K562 (cell line): ENCODE data around the gene SPEM2. TPM values are rescaled to one million over a fixed set of nuclear protein-coding genes. Genes with fewer than 3 reads are reported as not detected.

Source experiments
- ATAC-seq: fragments of 200-7000 bp; cut with Tn5 transposase; 3 replicates; pipeline ENCODE4 v1.9.1; 2020; ENCODE audit warnings: moderate library complexity
- BruUV-seq: library from RNA; stranded (reverse); fragments of 400-500 nt; replicated peaks from 2 replicates; lab custom pipeline; 2021; lab: Mats Ljungman, UMichigan
- CTCF ChIA-PET: fragments of 300-600 bp; formaldehyde crosslinking; extraction: SDS; loops from one replicate; lab custom pipeline; 2021; ENCODE audit warnings: low intra/inter-chr PET ratio; lab: Yijun Ruan, JAX
- POLR2A ChIA-PET: fragments of 300-600, 350-650 bp; sonication (Branson Sonifier 250); formaldehyde crosslinking; extraction: SDS; loops from one replicate; lab custom pipeline; 2021; ENCODE audit warnings: antibody characterized with exemption, inconsistent platforms; lab: Yijun Ruan, JAX
- DNase-seq, 4 experiments: peaks; one replicate each; pipeline versions ENCODE4 v3.0.0 to v3.0.0-alpha.2; 2011 to 2018; ENCODE audit warnings: low spot score in 3 of 4, mixed read lengths in 3 of 4; ENCODE audit errors: extremely low read depth in 1 of 4
- FAIRE-seq: peaks from 2 replicates; lab custom pipeline; 2011; peaks lifted over from hg19 to GRCh38; lab: Jason Lieb, UNC
- H2AFZ ChIP-seq: 2 replicates; pipeline ENCODE4 v1.6.0; 2011; ENCODE audit warnings: low read depth, low read length, control low read depth, inconsistent platforms
- H3K27ac ChIP-seq: fragments of 200-600 bp; 3 replicates; pipeline ENCODE4 v1.8.0; 2011; ENCODE audit warnings: low read depth, mild to moderate bottlenecking, control low read depth, inconsistent platforms, low read length, moderate library complexity, mixed read lengths; ENCODE audit errors: extremely low read depth
- H3K27me3 ChIP-seq, 2 experiments: fragments of 300-600 bp in 1 of 2; 2 replicates in 1 of 2; 3 replicates in 1 of 2; pipeline versions ENCODE4 v1.6.0 to v1.8.0; 2011; ENCODE audit warnings: inconsistent platforms in 2 of 2, low read length in 2 of 2, mild to moderate bottlenecking in 1 of 2, mixed read lengths in 1 of 2, moderate library complexity in 1 of 2; ENCODE audit not compliant: control insufficient read depth in 2 of 2, insufficient read depth in 2 of 2
- H3K36me3 ChIP-seq: fragments of 300-600 bp; 3 replicates; pipeline ENCODE4 v1.8.0; 2011; ENCODE audit warnings: mild to moderate bottlenecking, low read length, inconsistent platforms; ENCODE audit not compliant: control insufficient read depth, insufficient read depth
- H3K4me1 ChIP-seq, 2 experiments: fragments of 200-600 bp in 1 of 2; replicated peaks in 1 of 2; 2 replicates in 1 of 2; 3 replicates in 1 of 2; pipeline versions ENCODE4 v1.5.1 to v1.8.0; 2011; ENCODE audit warnings: inconsistent platforms in 2 of 2, low read length in 2 of 2, mild to moderate bottlenecking in 1 of 2, mixed read lengths in 1 of 2, moderate library complexity in 1 of 2; ENCODE audit not compliant: control insufficient read depth in 2 of 2, insufficient read depth in 2 of 2
- H3K4me2 ChIP-seq: 2 replicates; pipeline ENCODE4 v1.6.1; 2011; ENCODE audit warnings: low read length, control low read depth, inconsistent platforms, mixed read lengths; ENCODE audit not compliant: insufficient read depth
- H3K4me3 ChIP-seq: fragments of 200-600 bp; sonication (generic), shearing (Covaris generic); 2 replicates; pipeline ENCODE4 v1.5.1; 2016; ENCODE audit warnings: control low read depth, inconsistent platforms
- H3K79me2 ChIP-seq: fragments of 200-600 bp; 3 replicates; pipeline ENCODE4 v1.8.0; 2011; ENCODE audit warnings: low read length, inconsistent platforms; ENCODE audit not compliant: control insufficient read depth, insufficient read depth
- H3K9ac ChIP-seq, 2 experiments: 2 replicates each; pipeline versions ENCODE4 v1.6.0 to v1.6.1; 2011; ENCODE audit warnings: low read depth in 2 of 2, low read length in 2 of 2, control low read depth in 1 of 2, inconsistent platforms in 1 of 2, mild to moderate bottlenecking in 1 of 2, mixed read lengths in 1 of 2; ENCODE audit not compliant: insufficient read depth in 1 of 2
- H3K9me1 ChIP-seq: one replicate; pipeline ENCODE4 v1.6.0; 2011; ENCODE audit warnings: inconsistent platforms, mild to moderate bottlenecking, low read length, moderate library complexity; ENCODE audit not compliant: control insufficient read depth, insufficient read depth
- H3K9me3 ChIP-seq: replicated peaks from 2 replicates; pipeline ENCODE4 v1.5.1; 2011; ENCODE audit warnings: low read depth, low read length, inconsistent platforms; ENCODE audit not compliant: control insufficient read depth, insufficient read depth
- H4K20me1 ChIP-seq: replicated peaks from 2 replicates; pipeline ENCODE4 v1.6.1; 2011; ENCODE audit warnings: low read length, inconsistent platforms, mixed read lengths; ENCODE audit not compliant: control insufficient read depth, insufficient read depth
- BRCA1 ChIP-seq, 2 experiments: fragments of 450-650 bp in 1 of 2; sonication (generic) in 1 of 2; formaldehyde crosslinking in 1 of 2; IDR thresholded peaks; 2 replicates each; pipeline versions ENCODE4 v1.5.0 to v1.6.1; 2017 to 2020; ENCODE audit warnings: mild to moderate bottlenecking in 1 of 2, missing genetic modification reagents in 1 of 2
- BRF2 ChIP-seq: IDR thresholded peaks from 3 replicates; pipeline ENCODE4 v1.6.1; 2011; ENCODE audit warnings: borderline replicate concordance, mild to moderate bottlenecking; ENCODE audit not compliant: insufficient read length, insufficient read depth
- CBFA2T2 ChIP-seq: fragments of 450-650 bp; conservative IDR thresholded peaks from 2 replicates; pipeline ENCODE4 v1.6.1; 2017; ENCODE audit warnings: mild to moderate bottlenecking
- CBX3 ChIP-seq, 2 experiments: IDR thresholded peaks; 1 replicate in 1 of 2; 2 replicates in 1 of 2; pipeline ENCODE4 v1.6.1; 2012; ENCODE audit warnings: inconsistent platforms in 2 of 2, low read length in 2 of 2, borderline replicate concordance in 1 of 2, control low read depth in 1 of 2
- DNMT1 ChIP-seq: fragments of 450-650 bp; IDR thresholded peaks from 2 replicates; pipeline ENCODE4 v1.6.1; 2016; ENCODE audit warnings: antibody characterized with exemption, mild to moderate bottlenecking
- ELF4 ChIP-seq: fragments of 450-650 bp; formaldehyde crosslinking; IDR thresholded peaks from 2 replicates; pipeline ENCODE4 v1.4.0; 2022; ENCODE audit warnings: missing genetic modification characterization
- GATAD2A ChIP-seq: fragments of 450-650 bp; IDR thresholded peaks from 2 replicates; pipeline ENCODE4 v1.6.1; 2017
- HDAC3 ChIP-seq: fragments of 450-650 bp; IDR thresholded peaks from 2 replicates; pipeline ENCODE4 v1.6.1; 2018; ENCODE audit warnings: borderline replicate concordance, mild to moderate bottlenecking, moderate library complexity; ENCODE audit not compliant: partially characterized antibody
- HMG20B ChIP-seq: fragments of 250-450 bp; sonication (Bioruptor Pico); IDR thresholded peaks from 2 replicates; pipeline ENCODE4 v1.5.0; 2021; ENCODE audit warnings: mild to moderate bottlenecking
- NRF1 ChIP-seq, 2 experiments: fragments of 450-650 bp; IDR thresholded peaks in 1 of 2; conservative IDR thresholded peaks in 1 of 2; 2 replicates each; pipeline ENCODE4 v1.6.1; 2014; ENCODE audit warnings: mild to moderate bottlenecking in 2 of 2
- PRDM10 ChIP-seq: fragments of 450-650 bp; IDR thresholded peaks from 2 replicates; pipeline ENCODE4 v1.6.1; 2018; ENCODE audit not compliant: partially characterized antibody
- RFX1 ChIP-seq: fragments of 450-650 bp; IDR thresholded peaks from 2 replicates; pipeline ENCODE4 v1.6.1; 2016; ENCODE audit warnings: mild to moderate bottlenecking, moderate library complexity
- ZNF140 ChIP-seq: fragments of 250-450 bp; sonication (Bioruptor Pico); IDR thresholded peaks from 2 replicates; pipeline ENCODE4 v1.8.0; 2021; ENCODE audit warnings: moderate library complexity, mild to moderate bottlenecking, inconsistent platforms
- ZNF668 ChIP-seq: fragments of 250-450 bp; sonication (Bioruptor Pico); IDR thresholded peaks from 2 replicates; pipeline ENCODE4 v1.8.0; 2022; ENCODE audit warnings: mild to moderate bottlenecking, inconsistent platforms
- ZNF766 ChIP-seq: fragments of 200-800 bp; sonication (Bioruptor generic); conservative IDR thresholded peaks from 2 replicates; pipeline ENCODE4 v1.6.1; 2016; ENCODE audit warnings: missing genetic modification characterization, missing compliant biosample characterization
- WGBS: fragments of 100-300 bp; shearing (Covaris generic); methylation state at CpG from one replicate; pipeline ENCODE4 v1.1.6; 2016; ENCODE audit warnings: low coverage, mixed read lengths; ENCODE audit not compliant: insufficient coverage; ENCODE audit errors: missing lambda C conversion rate; 5-methylcytosine and 5-hydroxymethylcytosine counted together
- in situ Hi-C: fragments of 300-500 bp; cut with MboI; formaldehyde crosslinking; loops from 4 replicates; pipeline ENCODE4 v1.15.0; 2018; ENCODE audit warnings: inconsistent platforms, mixed read lengths
- intact Hi-C: fragments of 100-400 bp; cut with micrococcal nuclease; formaldehyde crosslinking; loops from 2 replicates; pipeline ENCODE4 v1.14.2; 2022
- polyA plus RNA-seq, 8 experiments: library from polyadenylated mRNA; depleted of rRNA in 4 of 8; stranded (reverse) in 5 of 8; unstranded in 3 of 8; fragments of >200 nt; fragmentation: Nextera tagmentation in 2 of 8; fragmentation: Illumina TruSeq in 1 of 8; extraction: Ambion mirVana in 2 of 8; extraction: Trizol in 1 of 8; gene quantifications; 2 replicates each; pipeline versions ENCODE4 v1.2.1 to v1.2.3, GENCODE V29; 2011 to 2014; ENCODE audit warnings: inconsistent platforms in 1 of 8, missing spikeins in 1 of 8
- total RNA-seq, 7 experiments: library from RNA; depleted of rRNA in 6 of 7; stranded (reverse); fragments of >200 nt in 6 of 7; fragmentation: Illumina TruSeq in 2 of 7; extraction: Trizol in 2 of 7; gene quantifications; 2 replicates each; pipeline versions ENCODE4 v1.2.1 to v1.2.3, GENCODE V29; 2011 to 2021; ENCODE audit warnings: low replicate concordance in 1 of 7

The SPEM2 gene
- total and polyA plus RNA-seq, 9 of the 15 experiments (the other 6 are each of a cell fraction or from before 2014, with no cell fraction given): not detected

- no peaks in the 10 kb centered on the region for H3K9me3 ChIP-seq
- no peak overlapping the region for H2AFZ ChIP-seq
- BruUV-seq: no TSS peak
- no peak overlapping the region for H3K4me2 ChIP-seq
- H3K4me1 ChIP-seq: peaks cover 0 to 13% of the 10 kb centered on the region in 2 experiments; a peak in 2 of 5 replicates
- H3K27me3 ChIP-seq: no peaks in the 10 kb centered on the region
- ATAC-seq: no peak
- WGBS: 54% methylated on average over 10 of the region's 25 CpGs
- intact Hi-C loops: no loop called here
- POLR2A ChIA-PET: interaction anchor here (0.7 kb wide), 1 partner anchor 74 kb away, joined by 3 read pairs; no protein-coding TSS in a partner anchor
- no peaks in the 10 kb centered on the region for H3K79me2 ChIP-seq
- FAIRE-seq: no peak
- CTCF ChIA-PET: no interaction called here
- H3K36me3 ChIP-seq: 0 out of 3 replicates have a peak, but pooled peaks cover 3% of the 10 kb centered on the region
- H3K4me3 ChIP-seq: no peak overlapping the region
- no peaks in the 10 kb centered on the region for H3K9me1 ChIP-seq
- H3K9ac ChIP-seq: no peak overlapping the region; a peak in 1 of 4 replicates
- H3K27ac ChIP-seq: no peak overlapping the region
- H4K20me1 ChIP-seq: no peaks in the 10 kb centered on the region
- in situ Hi-C loops: no loop called here
- no peak for DNase-seq
- TF ChIP-seq ELF4 (CRISPR knock-in tag) (no peak), HMG20B (CRISPR knock-in tag) (no peak), PRDM10 (peak; percentile 42), BRCA1 (IDR thresholded peaks at IDR 0.05) (no peak), BRCA1 (CRISPR knock-in tag; IDR thresholded peaks at IDR 0.05) (no peak), HDAC3 (no peak), BRF2 (no peak), ZNF668 (CRISPR knock-in tag) (no peak), RFX1 (no peak), NRF1 (conservative IDR thresholded peaks at IDR 0.05 in 1 of 2, IDR thresholded peaks at IDR 0.05 in 1 of 2) (0 out of 4 replicates have a peak, but pooled peaks of 1 of the 2 experiments have one; percentile 15), CBX3 (IDR thresholded peaks at IDR 0.05; ENCODE audit: borderline replicate concordance in 1 of 2, low read length in 2 of 2) (no peak), GATAD2A (no peak), ZNF766 (no peak), CBFA2T2 (no peak), ZNF140 (CRISPR knock-in tag) (no peak), DNMT1 (no peak)
Measured at GRCh38 chr17:7410634-7411426, 14.6 kb upstream of the SPEM2 start.
